HL-60 (cell line): ENCODE data around the gene RPUSD1.
"Not testable (repeated sequence)": the region's sequence is repeated elsewhere in the genome, so short reads cannot be mapped to it uniquely, and the experiment has no call there.

ENCODE experiments used
- DNase-seq, 2 experiments: peaks; one replicate each; pipeline ENCODE4 v3.0.0-alpha.2; 2010 to 2020; ENCODE audit warnings: low read depth in 1 of 2, low spot score in 1 of 2
- H3K27ac ChIP-seq: fragments of 250-450 bp; sonication (Bioruptor Pico); replicated peaks from 2 replicates; pipeline ENCODE4 v1.5.1; 2020; ENCODE audit warnings: mild to moderate bottlenecking, moderate library complexity
- H3K27me3 ChIP-seq: fragments of 250-450 bp; sonication (Bioruptor Pico); 2 replicates; pipeline ENCODE4 v1.5.1; 2021; ENCODE audit warnings: mild to moderate bottlenecking, moderate library complexity; ENCODE audit not compliant: insufficient read depth, poor library complexity, severe bottlenecking
- H3K4me3 ChIP-seq: replicated peaks from 2 replicates; pipeline ENCODE4 v1.5.1; 2011; ENCODE audit warnings: mild to moderate bottlenecking, control low read depth, low read length; ENCODE audit not compliant: insufficient read depth
- CTCF ChIP-seq: IDR thresholded peaks from one replicate; pipeline ENCODE4 v1.5.1; 2011; ENCODE audit warnings: low read length, control low read depth, inconsistent platforms; ENCODE audit not compliant: insufficient read depth
- GABPA ChIP-seq: IDR thresholded peaks from 2 replicates; pipeline ENCODE4 v1.6.1; 2012; ENCODE audit warnings: low read depth
- POLR2AphosphoS5 ChIP-seq: IDR thresholded peaks from 2 replicates; pipeline ENCODE4 v1.6.1; 2012; ENCODE audit warnings: low read depth
- REST ChIP-seq: IDR thresholded peaks from 2 replicates; pipeline ENCODE4 v1.6.1; 2012; ENCODE audit warnings: low read depth; ENCODE audit not compliant: insufficient replicate concordance
- SPI1 ChIP-seq: IDR thresholded peaks from 2 replicates; pipeline ENCODE4 v1.6.1; 2012; ENCODE audit warnings: low read depth, mild to moderate bottlenecking, borderline replicate concordance

RPUSD1 gene

GRCh38 chr16:754656-755055, 33.5 kb downstream of the RPUSD1 start:
- TF ChIP-seq POLR2AphosphoS5 (no peak), SPI1 (peak; percentile 40; the same call in 1 of the 2 replicates), GABPA (no peak)
- Histone ChIP-seq H3K27ac (no peak overlapping the region), H3K4me3 (no peak overlapping the region), H3K27me3 (no peaks in the 10 kb centered on the region)
- peak in 1 of 2 experiments; percentile 71 for DNase-seq

GRCh38 chr16:754121-754607, 34.0 kb downstream of the RPUSD1 start:
- H3K27ac ChIP-seq, H3K27me3 ChIP-seq, H3K4me3 ChIP-seq, DNase-seq: not testable (repeated sequence)

- Histone ChIP-seq H3K27me3 (no peaks in the 10 kb centered on the region), H3K4me3 (no peak overlapping the region), H3K27ac (no peak overlapping the region)
- DNase-seq: no peak
- TF ChIP-seq GABPA: no peak
- no peak for TF ChIP-seq CTCF
- TF ChIP-seq POLR2AphosphoS5: no peak
- TF ChIP-seq REST: no peak
- no peak for TF ChIP-seq SPI1
Measured at GRCh38 chr16:752007-752312, 36.2 kb downstream of the RPUSD1 start.

GRCh38 chr16:751152-752006, 36.8 kb downstream of the RPUSD1 start:
- no peak for DNase-seq
- no peak overlapping the region for H3K27ac ChIP-seq
- no peak overlapping the region for H3K4me3 ChIP-seq
- H3K27me3 ChIP-seq: no peaks in the 10 kb centered on the region
- TF ChIP-seq CTCF: no peak
- TF ChIP-seq POLR2AphosphoS5: no peak
- TF ChIP-seq REST: no peak
- TF ChIP-seq SPI1: no peak
- TF ChIP-seq GABPA: no peak
